ENCODE data around the gene NDUFV1.
"Not testable (repeated sequence)": the region's sequence is repeated elsewhere in the genome, so short reads cannot be mapped to it uniquely, and the experiment has no call there.

Gene NDUFV1

GRCh38 chr11:67611704-67612587, 5.2 kb downstream of the NDUFV1 start:
- no peak for DNase-seq

- DNase-seq = no peak
Observed at GRCh38 chr11:67612751-67613150, 6.0 kb downstream of the NDUFV1 start.

- no peak for DNase-seq
Observed at GRCh38 chr11:67613313-67613959, 6.7 kb downstream of the NDUFV1 start.

GRCh38 chr11:67613960-67614715, 7.4 kb downstream of the NDUFV1 start:
- peak; percentile 69 for DNase-seq

GRCh38 chr11:67614730-67615714, 8.3 kb downstream of the NDUFV1 start:
- no peak for DNase-seq

GRCh38 chr11:67615728-67616430, 9.1 kb downstream of the NDUFV1 start:
- no peak for DNase-seq

GRCh38 chr11:67616431-67617242, 9.9 kb downstream of the NDUFV1 start:
- DNase-seq = no peak

- no peak for DNase-seq
Observed at GRCh38 chr11:67617243-67617953, 10.7 kb downstream of the NDUFV1 start.

- not testable (repeated sequence) for DNase-seq
Observed at GRCh38 chr11:67618901-67619659, 12.3 kb downstream of the NDUFV1 start.

- DNase-seq = not testable (repeated sequence)
Observed at GRCh38 chr11:67619683-67620618, 13.2 kb downstream of the NDUFV1 start.

- DNase-seq = not testable (repeated sequence)
Observed at GRCh38 chr11:67620621-67621020, 13.9 kb downstream of the NDUFV1 start.

GRCh38 chr11:67621928-67622327, 15.2 kb downstream of the NDUFV1 start:
- not testable (repeated sequence) for DNase-seq

GRCh38 chr11:67622905-67623304, 16.2 kb downstream of the NDUFV1 start:
- DNase-seq = not testable (repeated sequence)

- DNase-seq = not testable (repeated sequence)
Observed at GRCh38 chr11:67623795-67624194, 17.1 kb downstream of the NDUFV1 start.

GRCh38 chr11:67626131-67626833, 19.5 kb downstream of the NDUFV1 start:
- DNase-seq = not testable (repeated sequence)

GRCh38 chr11:67626970-67627369, 20.2 kb downstream of the NDUFV1 start:
- no peak for DNase-seq

GRCh38 chr11:67627441-67627811, 20.7 kb downstream of the NDUFV1 start:
- no peak for DNase-seq

All from T-helper 9 cell (primary cell).